OCI-LY7 (cell line): ENCODE results near the gene SLC12A8. TPM values are rescaled to one million over a fixed set of nuclear protein-coding genes. Genes with fewer than 3 reads are reported as not detected.

Experiments
- BruUV-seq: library from RNA; stranded (reverse); fragments of 400-500 nt; replicated peaks from 2 replicates; lab custom pipeline; 2021; lab: Mats Ljungman, UMichigan
- CTCF ChIA-PET: fragments of 300-600 bp; sonication (Branson Sonifier 250); formaldehyde crosslinking; loops from one replicate; lab custom pipeline; 2022; ENCODE audit warnings: antibody characterized with exemption; ENCODE audit not compliant: unreplicated experiment; lab: Charles Lee
- POLR2A ChIA-PET: fragments of 300-600 bp; sonication (Branson Sonifier 250); formaldehyde crosslinking; loops from one replicate; lab custom pipeline; 2022; ENCODE audit warnings: antibody characterized with exemption; lab: Charles Lee
- DNase-seq: peaks from one replicate; pipeline ENCODE4 v3.0.0-alpha.2; 2015; ENCODE audit warnings: low spot score
- H2AFZ ChIP-seq: fragments of 200-600 bp; sonication (generic), shearing (Covaris generic); 2 replicates; pipeline ENCODE4 v1.6.1; 2014; ENCODE audit warnings: mild to moderate bottlenecking, antibody characterized with exemption, low read length, moderate library complexity
- H3K27ac ChIP-seq: fragments of 200-600 bp; sonication (generic); 2 replicates; pipeline ENCODE4 v1.5.1; 2014; ENCODE audit warnings: mixed run types, low read depth, mild to moderate bottlenecking, moderate library complexity, low read length, inconsistent platforms; ENCODE audit not compliant: poor library complexity, severe bottlenecking
- H3K36me3 ChIP-seq: fragments of 200-600 bp; sonication (generic); 2 replicates; pipeline ENCODE4 v1.6.1; 2014; ENCODE audit warnings: mild to moderate bottlenecking, antibody characterized with exemption, low read length, moderate library complexity, mixed read lengths; ENCODE audit not compliant: insufficient read depth
- H3K4me1 ChIP-seq: fragments of 200-600 bp; sonication (generic); 2 replicates; pipeline ENCODE4 v1.5.1; 2014; ENCODE audit warnings: mild to moderate bottlenecking, low read length; ENCODE audit not compliant: insufficient read depth, poor library complexity, severe bottlenecking
- H3K4me2 ChIP-seq: fragments of 200-600 bp; sonication (generic); 2 replicates; pipeline ENCODE4 v1.6.1; 2014; ENCODE audit warnings: mild to moderate bottlenecking, low read length
- H3K4me3 ChIP-seq: fragments of 200-600 bp; sonication (generic); 2 replicates; pipeline ENCODE4 v1.5.1; 2014; ENCODE audit warnings: mild to moderate bottlenecking, low read depth, low read length; ENCODE audit not compliant: poor library complexity, severe bottlenecking
- H3K79me2 ChIP-seq: fragments of 200-600 bp; sonication (generic); 2 replicates; pipeline ENCODE4 v1.6.1; 2016; ENCODE audit warnings: low read depth, mild to moderate bottlenecking, low read length, moderate library complexity, mixed read lengths; ENCODE audit not compliant: insufficient read depth
- H3K9me2 ChIP-seq: fragments of 200-600 bp; sonication (generic); 2 replicates; pipeline ENCODE4 v1.6.1; 2016; ENCODE audit warnings: mild to moderate bottlenecking, low read length, mixed read lengths; ENCODE audit not compliant: insufficient read depth
- H3K9me3 ChIP-seq: fragments of 200-600 bp; sonication (generic); 2 replicates; pipeline ENCODE4 v1.6.1; 2014; ENCODE audit warnings: mild to moderate bottlenecking, mixed run types, low read length, mixed read lengths
- H4K20me1 ChIP-seq: fragments of 200-600 bp; sonication (generic); 2 replicates; pipeline ENCODE4 v1.6.1; 2014; ENCODE audit warnings: mild to moderate bottlenecking, antibody characterized with exemption, low read length, moderate library complexity, mixed read lengths; ENCODE audit not compliant: insufficient read depth
- EZH2phosphoT487 ChIP-seq: fragments of 200-600 bp; sonication (generic); IDR thresholded peaks from 2 replicates; pipeline ENCODE4 v1.6.1; 2018; ENCODE audit warnings: low read depth, borderline replicate concordance, mild to moderate bottlenecking, mixed run types, antibody characterized with exemption, low read length, moderate library complexity, mixed read lengths
- intact Hi-C: fragments of 100-400 bp; cut with micrococcal nuclease; formaldehyde crosslinking; loops from one replicate; pipeline ENCODE4 v1.10.0; 2022; ENCODE audit not compliant: unreplicated experiment
- total RNA-seq, 2 experiments: library from RNA; depleted of rRNA in 1 of 2; stranded (reverse); fragments of >200 nt in 1 of 2; shearing (Covaris generic) in 1 of 2; gene quantifications; 2 replicates each; pipeline ENCODE4 v1.2.3, GENCODE V29; 2014 to 2022
- TF ChIP-seq, protein P1 (sequence below): fragments of 200-600 bp; sonication (generic); conservative IDR thresholded peaks from 2 replicates; pipeline ENCODE4 v1.5.1; 2014; ENCODE audit warnings: mild to moderate bottlenecking, antibody characterized with exemption, low read length, moderate library complexity, mixed read lengths

The SLC12A8 gene
- total RNA-seq, 2 experiments from 2014 or later = 0.84 to 1.0 TPM

DNA sequence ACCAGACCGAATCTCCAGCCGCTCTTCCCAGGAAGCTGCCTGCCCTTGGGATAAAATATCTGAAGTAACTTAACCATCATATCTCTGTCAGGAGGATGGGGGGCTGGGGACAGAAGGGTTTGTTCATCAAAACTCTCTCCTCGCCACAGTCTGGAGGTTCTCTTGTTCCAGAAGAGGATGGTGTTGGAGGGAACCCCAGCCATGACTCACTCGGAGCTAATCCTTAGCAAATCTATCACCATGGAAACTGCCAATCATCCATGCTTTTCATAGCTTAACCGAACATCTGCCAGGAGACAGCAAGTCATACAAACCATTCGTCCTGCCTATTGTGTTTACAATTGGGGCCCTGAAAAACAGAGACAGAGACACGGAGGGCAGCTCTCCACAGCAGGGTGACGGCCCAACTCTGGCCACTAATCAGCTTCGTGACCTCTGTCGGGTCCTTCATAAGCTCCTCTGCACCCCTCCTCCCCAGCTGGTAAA is 83.0 kb downstream of the SLC12A8 start:
- POLR2A ChIA-PET = interaction anchor here (0.6 kb wide), 1 partner anchor 187 kb away, joined by 3 read pairs; no protein-coding TSS in a partner anchor
- DNase-seq = no peak
- H3K4me3 ChIP-seq = no peak overlapping the region
- intact Hi-C loops = no loop called here
- no peaks in the 10 kb centered on the region for H3K36me3 ChIP-seq
- TF ChIP-seq, protein P1, sequence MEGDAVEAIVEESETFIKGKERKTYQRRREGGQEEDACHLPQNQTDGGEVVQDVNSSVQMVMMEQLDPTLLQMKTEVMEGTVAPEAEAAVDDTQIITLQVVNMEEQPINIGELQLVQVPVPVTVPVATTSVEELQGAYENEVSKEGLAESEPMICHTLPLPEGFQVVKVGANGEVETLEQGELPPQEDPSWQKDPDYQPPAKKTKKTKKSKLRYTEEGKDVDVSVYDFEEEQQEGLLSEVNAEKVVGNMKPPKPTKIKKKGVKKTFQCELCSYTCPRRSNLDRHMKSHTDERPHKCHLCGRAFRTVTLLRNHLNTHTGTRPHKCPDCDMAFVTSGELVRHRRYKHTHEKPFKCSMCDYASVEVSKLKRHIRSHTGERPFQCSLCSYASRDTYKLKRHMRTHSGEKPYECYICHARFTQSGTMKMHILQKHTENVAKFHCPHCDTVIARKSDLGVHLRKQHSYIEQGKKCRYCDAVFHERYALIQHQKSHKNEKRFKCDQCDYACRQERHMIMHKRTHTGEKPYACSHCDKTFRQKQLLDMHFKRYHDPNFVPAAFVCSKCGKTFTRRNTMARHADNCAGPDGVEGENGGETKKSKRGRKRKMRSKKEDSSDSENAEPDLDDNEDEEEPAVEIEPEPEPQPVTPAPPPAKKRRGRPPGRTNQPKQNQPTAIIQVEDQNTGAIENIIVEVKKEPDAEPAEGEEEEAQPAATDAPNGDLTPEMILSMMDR = no peak
- TF ChIP-seq EZH2phosphoT487 = no peak
- CTCF ChIA-PET = interaction anchor here (1.7 kb wide), 1 partner anchor 11 kb away, joined by 3 read pairs; no protein-coding TSS in a partner anchor
- H3K4me1 ChIP-seq = peaks cover 10% of the 10 kb centered on the region
- no peaks in the 10 kb centered on the region for H3K79me2 ChIP-seq
- no peaks in the 10 kb centered on the region for H3K9me2 ChIP-seq
- no peak overlapping the region for H3K4me2 ChIP-seq
- H3K9me3 ChIP-seq = no peaks in the 10 kb centered on the region
- no TSS peak for BruUV-seq
- no peaks in the 10 kb centered on the region for H4K20me1 ChIP-seq
- no peak overlapping the region for H2AFZ ChIP-seq
- no peak overlapping the region for H3K27ac ChIP-seq

DNA sequence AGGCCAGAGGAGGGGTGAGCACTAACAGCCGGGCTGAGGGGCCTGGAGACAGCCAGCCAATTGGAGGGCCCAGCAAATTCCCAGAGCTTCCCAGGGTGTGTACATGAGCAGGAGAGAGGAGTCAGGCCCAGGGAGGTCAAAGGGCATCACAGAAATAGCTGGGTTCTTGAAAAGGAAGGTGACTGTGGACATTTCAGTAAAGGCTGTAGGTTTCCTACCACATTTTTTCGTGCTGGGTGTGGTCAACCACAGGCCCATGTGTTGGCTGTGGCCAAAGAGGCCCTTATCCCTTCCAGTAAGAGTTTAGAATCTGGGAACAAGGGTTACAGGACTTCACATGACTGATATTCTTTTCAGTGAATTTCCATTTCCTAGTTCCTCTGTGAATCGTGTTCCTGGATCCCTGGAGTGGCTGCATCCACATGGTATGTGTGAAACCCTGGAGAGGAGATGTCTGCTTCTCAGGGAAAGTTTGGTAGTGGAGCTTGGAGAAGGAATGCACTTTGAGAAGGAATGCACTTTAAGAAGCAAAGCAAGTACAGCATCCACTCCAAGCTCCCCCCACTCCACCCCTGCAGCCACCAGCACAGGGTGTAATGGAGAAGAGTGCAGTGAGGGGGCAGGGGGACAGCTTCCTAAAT is 83.6 kb downstream of the SLC12A8 start:
- intact Hi-C loops = no loop called here
- Histone ChIP-seq H3K79me2 (no peaks in the 10 kb centered on the region), H4K20me1 (no peaks in the 10 kb centered on the region), H3K4me1 (peaks cover 10% of the 10 kb centered on the region), H3K9me2 (no peaks in the 10 kb centered on the region), H3K27ac (no peak overlapping the region), H3K4me3 (no peak overlapping the region), H3K36me3 (no peaks in the 10 kb centered on the region), H3K4me2 (no peak overlapping the region), H3K9me3 (no peaks in the 10 kb centered on the region), H2AFZ (no peak overlapping the region)
- DNase-seq = no peak
- no TSS peak for BruUV-seq
- ChIA-PET POLR2A (interaction anchor here (0.6 kb wide), 1 partner anchor 187 kb away, joined by 3 read pairs; no protein-coding TSS in a partner anchor), CTCF (interaction anchor here (1.7 kb wide), 1 partner anchor 11 kb away, joined by 3 read pairs; no protein-coding TSS in a partner anchor)
- no peak for TF ChIP-seq EZH2phosphoT487
- TF ChIP-seq, protein P1 = no peak

DNA sequence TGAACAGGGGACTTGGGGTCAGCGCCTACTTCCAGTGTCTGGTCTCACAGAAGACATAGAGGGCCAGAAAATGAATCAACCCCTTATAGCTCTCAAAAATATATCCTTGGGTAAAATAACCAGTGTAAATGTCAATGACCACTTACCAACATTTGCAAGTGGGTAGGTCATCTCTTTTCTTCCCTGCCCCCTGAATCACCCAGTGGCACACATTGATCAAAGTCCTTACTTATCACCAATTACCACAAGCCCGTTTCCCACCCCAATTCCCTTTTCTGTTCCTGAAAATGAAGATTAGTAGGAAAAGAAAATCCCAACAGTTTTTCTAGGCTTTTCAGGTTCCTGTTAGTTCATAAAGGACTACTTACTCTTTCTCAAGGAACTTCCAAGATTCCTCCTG is 86.2 kb downstream of the SLC12A8 start:
- Histone ChIP-seq H3K4me1 (no peaks in the 10 kb centered on the region), H3K9me3 (no peaks in the 10 kb centered on the region), H3K36me3 (no peaks in the 10 kb centered on the region), H4K20me1 (no peaks in the 10 kb centered on the region), H3K4me2 (no peak overlapping the region), H2AFZ (no peak overlapping the region), H3K9me2 (no peaks in the 10 kb centered on the region), H3K27ac (no peak overlapping the region), H3K4me3 (no peak overlapping the region), H3K79me2 (no peaks in the 10 kb centered on the region)
- intact Hi-C loops = no loop called here
- ChIA-PET CTCF (no interaction called here), POLR2A (no interaction called here)
- BruUV-seq = no TSS peak
- TF ChIP-seq EZH2phosphoT487 = no peak
- TF ChIP-seq, protein P1 = no peak
- DNase-seq = no peak
